Activated T-helper 1 cell treated with Interleukin-2 at 50 U/mL for 16 hours (primary cell): ENCODE data around the gene ATF4.
"Not testable (repeated sequence)": the region's sequence is repeated elsewhere in the genome, so short reads cannot be mapped to it uniquely, and the experiment has no call there.

Source experiments
- DNase-seq: peaks from one replicate; pipeline ENCODE4 v3.0.0-alpha.2; 2020; ENCODE audit warnings: low read depth

Gene ATF4

DNA sequence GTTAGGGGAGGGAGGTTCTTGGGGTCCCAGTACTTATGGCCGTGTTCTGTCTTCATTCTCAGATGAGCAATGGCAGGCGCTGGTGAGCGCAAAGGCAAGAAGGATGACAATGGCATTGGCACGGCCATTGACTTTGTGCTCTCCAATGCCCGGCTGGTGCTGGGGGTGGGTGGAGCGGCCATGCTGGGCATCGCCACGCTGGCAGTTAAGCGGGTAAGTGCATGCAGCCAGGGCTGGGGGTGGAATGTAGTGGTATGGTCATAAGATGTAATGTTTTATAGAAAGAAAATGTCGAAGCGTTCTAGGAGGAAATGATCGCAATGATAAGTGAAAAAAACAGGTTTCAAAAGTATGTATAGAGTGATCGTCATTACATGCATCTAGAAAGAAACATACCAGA is 9.1 kb upstream of the ATF4 start:
- DNase-seq: no peak

DNA sequence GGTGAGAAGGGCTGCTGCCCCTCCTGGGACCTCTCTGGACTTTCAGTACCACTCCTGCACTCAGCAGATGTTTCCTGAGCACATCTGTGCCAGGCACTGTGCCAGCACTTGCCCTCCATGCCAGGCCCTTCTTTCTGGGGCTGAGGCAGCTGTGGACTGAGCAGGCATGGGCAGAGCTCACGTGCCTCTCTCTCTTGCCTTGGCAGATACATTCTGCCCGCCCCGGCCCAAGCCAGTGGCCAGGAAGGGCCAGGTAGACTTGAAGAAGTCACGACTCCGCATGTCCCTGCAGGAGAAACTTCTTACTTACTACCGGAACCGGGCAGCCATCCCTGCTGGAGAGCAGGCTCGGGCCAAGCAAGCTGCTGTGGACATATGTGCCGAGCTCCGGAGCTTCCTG is 8.3 kb upstream of the ATF4 start:
- DNase-seq: no peak

DNA sequence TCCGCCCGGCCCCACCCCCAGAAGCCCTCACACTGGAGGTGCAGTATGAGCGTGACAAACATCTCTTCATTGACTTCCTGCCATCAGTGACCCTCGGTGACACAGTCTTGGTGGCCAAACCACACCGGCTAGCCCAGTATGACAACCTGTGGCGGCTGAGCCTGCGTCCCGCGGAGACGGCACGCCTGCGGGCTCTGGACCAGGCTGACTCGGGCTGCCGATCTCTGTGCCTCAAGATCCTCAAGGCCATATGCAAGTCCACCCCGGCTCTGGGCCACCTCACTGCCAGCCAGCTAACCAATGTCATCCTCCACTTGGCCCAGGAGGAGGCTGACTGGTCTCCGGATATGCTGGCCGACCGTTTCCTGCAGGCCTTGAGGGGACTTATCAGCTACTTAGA is 6.6 kb upstream of the ATF4 start:
- DNase-seq: no peak

DNA sequence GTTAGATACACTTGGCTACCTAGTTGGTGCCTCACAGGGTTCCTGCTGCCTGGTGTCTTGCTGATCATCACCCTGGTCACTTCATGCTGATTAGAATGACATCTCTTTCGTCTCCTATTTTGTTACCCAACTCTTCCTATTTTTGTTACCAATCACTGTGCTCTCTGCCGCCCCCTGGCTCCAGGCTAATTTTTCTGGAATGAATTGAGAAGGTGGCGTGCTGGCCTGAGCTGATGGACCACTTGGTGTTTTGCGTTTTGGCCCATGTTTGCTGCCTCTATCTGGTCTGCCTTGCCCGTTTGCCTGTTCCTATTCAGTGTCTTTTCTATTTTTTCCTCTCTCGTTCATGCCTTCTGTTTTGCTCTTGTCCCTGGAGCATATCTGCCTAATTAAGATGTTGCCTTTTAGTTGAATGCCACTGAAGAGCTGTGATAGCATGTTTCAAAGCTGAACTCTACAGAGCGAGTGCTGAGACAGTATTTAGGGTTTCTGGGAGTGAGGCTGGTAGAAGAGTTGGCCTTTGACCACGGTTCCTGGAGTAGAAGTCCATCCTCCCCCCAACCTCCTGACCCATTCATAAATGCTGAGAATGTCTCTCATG is 5.9 kb upstream of the ATF4 start:
- DNase-seq: no peak

GRCh38 chr22:39515266-39516050 is 4.9 kb upstream of the ATF4 start:
- no peak for DNase-seq

DNA sequence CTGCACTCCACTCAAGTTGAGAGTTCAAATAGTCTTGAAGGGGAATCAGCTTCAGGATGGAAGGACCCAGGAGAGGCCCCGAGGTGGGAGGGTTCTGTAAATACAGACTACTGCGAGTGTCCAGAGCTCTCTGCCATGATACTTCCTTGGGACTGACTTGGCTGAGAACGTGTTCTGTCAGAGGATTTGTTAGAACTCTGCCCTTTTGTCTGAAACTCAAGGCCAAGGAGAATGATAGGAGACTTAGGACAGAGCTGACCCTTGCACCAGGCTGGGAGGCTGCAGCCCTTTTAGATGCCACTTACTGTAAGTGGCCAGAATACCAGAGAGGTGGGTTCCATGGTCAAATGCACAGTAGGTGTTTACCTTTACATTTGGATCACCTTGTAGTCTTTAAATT is 2.9 kb upstream of the ATF4 start:
- no peak for DNase-seq

GRCh38 chr22:39518144-39518786 is 2.1 kb upstream of the ATF4 start:
- no peak for DNase-seq

- DNase-seq: no peak
These were observed 1.2 kb upstream of the ATF4 start for GRCh38 chr22:39518996-39519680.

- DNase-seq: no peak
These were observed 609 bp upstream of the ATF4 start for GRCh38 chr22:39519681-39520225.

- not testable (repeated sequence) for DNase-seq
These were observed 934 bp downstream of the ATF4 start for GRCh38 chr22:39521106-39521885.

- not testable (repeated sequence) for DNase-seq
These were observed 1.7 kb downstream of the ATF4 start for GRCh38 chr22:39522091-39522490.

GRCh38 chr22:39522567-39523300 is 2.4 kb downstream of the ATF4 start:
- DNase-seq: no peak

DNA sequence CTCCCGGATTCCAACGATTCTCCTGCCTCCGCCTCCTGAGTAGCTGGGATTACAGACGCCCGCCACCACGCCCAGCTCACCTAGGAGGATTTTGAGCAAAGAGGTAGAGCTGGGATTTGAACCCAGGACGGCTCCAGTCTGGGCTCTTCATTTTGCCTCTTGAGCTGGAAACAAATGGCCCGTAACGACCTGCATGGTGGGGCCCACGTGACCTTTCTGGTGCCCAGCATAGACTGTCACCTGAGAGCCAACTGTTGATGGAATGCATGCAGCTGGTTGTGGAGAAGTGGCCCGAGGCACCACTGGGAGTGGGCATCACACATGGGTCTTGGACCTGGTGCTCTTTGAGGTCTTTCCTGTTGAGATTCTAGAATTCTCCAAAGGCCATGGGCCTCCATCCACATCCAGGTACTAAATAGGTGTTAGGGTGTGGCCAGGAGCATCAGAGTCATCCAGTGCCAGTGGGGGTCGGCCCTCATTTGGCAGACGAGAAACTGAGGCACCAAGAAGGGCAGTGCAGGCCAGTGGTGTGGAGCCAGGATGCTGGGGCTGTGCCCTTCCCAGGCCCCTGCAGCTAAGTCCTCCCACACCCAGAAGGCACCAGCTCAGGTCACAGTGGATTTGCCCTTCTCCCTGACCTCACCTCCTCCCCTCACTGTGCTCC is 3.9 kb downstream of the ATF4 start:
- no peak for DNase-seq

DNA sequence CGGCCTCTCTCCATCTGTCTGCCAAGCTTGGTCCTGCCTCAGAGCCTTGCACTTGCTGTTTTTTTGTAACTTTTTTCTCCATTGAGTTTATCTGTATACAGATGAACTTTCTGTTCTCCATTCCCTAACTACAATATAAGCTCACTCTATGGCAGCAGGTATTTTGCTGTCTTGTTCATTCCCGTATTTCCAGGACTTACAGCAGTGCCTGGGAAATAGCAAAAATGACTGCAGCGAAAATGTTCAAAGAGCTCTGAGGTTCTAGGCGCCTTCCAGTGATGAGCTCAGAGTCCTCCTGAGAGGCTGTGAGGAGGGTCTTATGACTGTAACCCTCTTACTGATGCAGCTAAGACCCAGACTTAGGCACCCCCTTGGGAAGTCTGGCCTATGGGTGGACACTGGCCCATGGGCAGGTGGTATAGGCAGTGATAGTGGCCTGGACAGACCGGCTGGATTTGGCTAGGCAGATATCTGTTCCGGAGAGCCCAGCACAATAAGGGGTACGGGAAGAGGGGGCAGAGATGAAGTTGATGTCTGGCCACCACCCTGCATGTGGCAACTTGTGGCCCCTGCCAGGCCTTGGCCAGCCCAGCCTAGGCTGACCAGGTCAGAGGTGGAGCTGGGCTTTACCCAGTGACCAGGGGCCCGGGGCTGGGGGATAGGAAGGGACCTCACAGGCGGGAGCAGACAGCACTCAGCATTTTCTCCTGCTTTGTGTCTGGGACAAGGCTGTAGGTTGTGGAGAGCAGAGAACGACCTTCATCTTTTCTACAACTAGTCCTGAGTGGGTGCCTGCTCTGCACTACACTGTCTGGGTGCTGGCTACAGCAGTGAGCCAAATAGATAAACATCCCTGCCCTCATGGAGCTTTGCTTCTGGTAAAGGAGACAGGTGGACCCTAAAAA is 4.6 kb downstream of the ATF4 start:
- no peak for DNase-seq

DNA sequence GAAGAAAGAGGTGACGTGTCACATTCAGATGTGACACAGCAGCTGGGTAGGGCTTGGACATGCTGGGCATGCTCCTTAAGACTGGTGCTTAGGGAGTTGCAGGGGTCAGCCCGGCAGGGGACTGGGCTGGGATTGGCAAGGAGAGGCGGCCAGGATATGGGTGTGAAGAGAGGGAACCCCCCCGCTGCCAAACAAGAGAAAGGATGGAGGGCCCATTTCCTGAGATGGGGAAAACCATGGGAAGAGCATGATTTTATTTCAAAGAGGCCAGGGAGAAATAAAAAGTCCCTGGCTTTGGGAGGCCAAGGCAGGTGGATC is 5.3 kb downstream of the ATF4 start:
- DNase-seq: no peak

- DNase-seq: no peak
These were observed 6.4 kb downstream of the ATF4 start for GRCh38 chr22:39526736-39527171.

DNA sequence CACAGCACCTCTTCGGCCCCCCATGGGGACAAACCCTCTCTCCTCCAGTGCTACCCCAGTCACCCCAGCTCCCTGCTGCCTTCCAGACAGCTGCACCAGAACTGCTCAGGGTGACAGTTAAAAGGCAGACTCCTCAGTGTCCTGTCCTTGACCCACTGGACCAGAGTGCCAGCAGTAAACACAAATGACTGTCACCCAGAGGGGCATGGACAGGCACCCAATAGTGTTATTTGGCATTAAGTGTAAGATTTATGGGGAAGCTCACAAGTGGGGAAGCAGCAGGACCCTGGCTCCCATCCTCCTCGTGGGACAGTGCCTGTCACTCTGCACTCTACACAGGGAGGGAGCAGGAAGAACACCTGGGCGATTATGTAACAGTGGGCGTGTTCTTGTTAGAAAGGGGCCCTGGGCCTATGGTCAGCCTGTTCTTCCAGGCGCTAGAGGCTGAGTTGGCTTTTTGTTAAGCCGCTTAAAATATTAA is 7.2 kb downstream of the ATF4 start:
- no peak for DNase-seq

- no peak for DNase-seq
These were observed 7.8 kb downstream of the ATF4 start for GRCh38 chr22:39528080-39528661.
